GM21360 (cell line): ENCODE data around the gene GCC1.

Experiments
- ATAC-seq: cut with Tn5 transposase; IDR thresholded peaks from one replicate; pipeline ENCODE4 v1.9.1; 2021; ENCODE audit warnings: mild to moderate bottlenecking, moderate library complexity; ENCODE audit not compliant: unreplicated experiment

Gene GCC1

DNA sequence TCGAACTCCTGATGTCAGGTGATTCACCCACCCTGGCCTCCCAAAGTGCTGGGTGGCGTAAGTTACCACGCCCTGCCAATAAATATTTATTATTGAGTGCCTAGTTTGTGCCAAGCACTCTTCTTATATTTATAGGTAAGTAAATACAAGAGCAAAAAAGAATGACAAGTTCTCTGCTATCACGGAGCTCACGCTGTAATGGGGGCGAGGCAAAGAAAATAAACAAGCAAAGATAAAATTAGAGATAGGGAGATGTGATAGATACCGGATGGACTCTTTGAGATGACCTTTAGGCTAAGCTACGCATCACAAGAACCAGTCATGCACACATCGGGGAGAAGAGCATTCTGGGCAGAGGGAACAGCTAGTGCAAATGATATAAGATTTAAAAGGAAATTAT is 46.3 kb downstream of the GCC1 start:
- ATAC-seq, result no peak

DNA sequence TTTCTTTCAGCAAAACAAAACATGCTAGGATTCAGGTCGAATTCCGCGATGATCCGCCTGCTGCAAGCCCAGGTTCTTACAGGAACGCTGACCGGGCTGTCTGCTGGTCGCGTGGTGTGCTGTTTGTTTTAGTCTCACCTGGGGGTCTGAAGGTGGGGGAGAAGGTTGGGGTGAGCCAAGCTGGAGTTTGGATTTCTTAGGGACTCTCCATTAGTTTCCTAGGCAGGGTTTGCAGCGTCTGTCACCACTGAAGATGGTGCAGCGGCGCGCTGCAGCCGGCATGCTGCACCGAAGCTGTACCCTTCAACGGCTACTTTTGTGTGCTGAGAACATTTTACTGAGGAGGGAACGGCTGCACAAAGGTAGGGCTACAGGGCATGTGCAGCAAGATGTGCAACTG is 48.7 kb downstream of the GCC1 start:
- no peak for ATAC-seq

DNA sequence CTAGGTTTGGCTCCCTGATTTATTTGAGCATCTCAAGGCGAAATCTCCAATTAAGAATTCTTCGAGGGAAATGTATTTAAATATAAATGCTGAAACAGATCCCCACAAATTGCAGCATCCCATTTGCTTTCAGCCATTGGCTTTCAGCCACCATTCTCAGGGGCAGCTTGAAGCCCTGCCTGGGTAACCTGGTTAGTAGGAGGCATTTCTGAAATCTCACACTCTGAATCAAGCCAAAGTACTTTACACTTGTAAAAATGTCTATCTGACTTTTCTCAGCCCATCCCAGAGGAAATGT is 49.1 kb downstream of the GCC1 start:
- no peak for ATAC-seq

DNA sequence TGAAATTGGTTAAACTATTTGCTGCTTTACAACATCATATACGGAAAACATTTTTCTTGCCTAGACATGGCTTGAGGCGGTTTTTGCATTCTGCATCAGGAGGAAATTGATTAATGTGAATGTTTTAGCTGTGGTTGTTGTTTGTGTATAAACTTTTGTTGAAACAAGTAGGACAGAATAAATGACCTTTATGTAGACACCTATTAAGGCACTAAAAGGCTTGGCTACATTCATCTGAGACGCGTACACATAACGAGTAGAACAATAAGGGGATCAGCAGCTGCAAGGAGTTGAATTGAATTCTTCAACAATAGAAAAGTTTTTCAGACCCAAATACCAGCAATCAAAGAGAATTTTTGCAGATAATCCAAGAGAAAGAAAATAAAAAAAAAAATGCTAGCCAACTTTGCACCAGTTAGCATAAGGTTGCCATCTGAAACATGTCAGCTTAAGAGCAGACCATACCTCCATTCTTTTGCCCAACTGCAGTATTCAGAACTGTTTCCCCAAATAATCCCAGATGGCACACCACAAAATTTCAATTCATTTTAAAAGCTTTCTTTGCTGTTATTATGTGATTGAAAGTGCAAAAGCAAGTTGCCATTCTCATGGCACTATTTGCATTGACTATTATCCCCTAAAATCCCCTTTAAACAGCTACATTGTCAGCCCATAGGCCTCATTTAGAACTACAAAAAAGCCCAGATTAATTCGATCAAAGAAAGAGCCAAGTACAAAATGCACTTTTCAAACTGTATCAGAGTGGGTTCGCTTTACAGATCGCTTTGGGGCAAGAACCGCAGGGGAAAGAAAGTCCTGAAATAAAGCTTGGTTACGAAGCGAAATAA is 49.6 kb downstream of the GCC1 start:
- no peak for ATAC-seq

DNA sequence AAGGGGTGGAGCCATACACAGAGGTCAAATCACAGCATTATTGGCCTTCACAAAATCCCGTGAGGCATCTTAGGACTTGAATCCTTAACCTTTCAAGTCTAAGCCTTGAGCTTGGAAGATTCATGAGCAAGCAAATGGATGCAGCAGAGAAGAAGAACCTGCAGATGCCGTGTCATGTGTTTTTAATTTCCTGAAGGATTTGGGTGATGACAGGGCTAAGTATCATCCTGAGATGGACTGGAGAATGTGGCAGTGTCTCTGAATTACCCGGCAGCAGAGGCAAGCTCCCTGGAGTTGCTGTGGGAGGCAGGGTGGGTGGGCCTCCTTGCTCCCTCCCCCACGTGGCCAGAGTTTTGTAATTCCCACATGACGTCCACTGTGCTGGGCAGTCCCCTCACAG is 50.8 kb downstream of the GCC1 start:
- ATAC-seq, result no peak

DNA sequence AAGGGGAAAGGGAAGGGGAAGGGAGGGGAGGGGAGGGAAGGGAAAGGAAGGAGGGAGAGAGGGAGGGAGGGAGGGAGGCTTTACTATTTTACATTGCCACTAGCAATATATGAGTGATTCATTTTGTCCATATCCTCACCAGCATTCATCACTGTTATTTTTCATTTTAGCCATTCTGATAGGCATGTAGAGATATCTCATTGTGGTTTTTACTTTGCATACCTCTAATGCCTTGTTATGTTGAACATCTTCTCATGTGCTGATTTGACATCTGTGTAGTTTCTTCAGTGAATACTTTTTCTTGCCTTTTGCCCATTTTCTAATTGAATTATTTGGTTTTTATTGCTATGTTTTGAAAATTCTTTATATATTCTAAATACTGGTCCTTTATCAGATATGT is 52.7 kb downstream of the GCC1 start:
- no peak for ATAC-seq

DNA sequence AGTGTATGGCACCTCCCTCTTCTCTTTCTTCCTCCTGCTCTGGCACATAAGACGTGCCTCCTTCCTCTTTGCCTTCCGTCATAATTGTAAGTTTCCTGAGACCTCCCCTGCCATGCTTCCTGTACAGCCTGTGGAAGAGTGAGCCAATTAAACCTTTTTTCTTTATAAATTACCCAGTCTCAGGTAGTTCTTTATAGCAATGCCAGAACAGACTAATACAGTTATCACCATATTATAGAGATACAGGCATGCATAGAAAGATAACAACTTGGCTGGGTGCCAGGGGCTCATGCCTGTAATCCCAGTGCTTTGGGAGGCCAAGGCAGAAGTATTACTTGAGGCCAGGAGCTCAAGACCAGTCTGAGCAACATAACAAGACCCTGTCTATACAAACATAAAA is 53.2 kb downstream of the GCC1 start:
- no peak for ATAC-seq
